A673 (cell line): Measurements from ENCODE around the gene TMEM59L. TPM values are rescaled to one million over a fixed set of nuclear protein-coding genes. Genes with fewer than 3 reads are reported as not detected.

Experiments
- BruUV-seq: library from RNA; stranded (reverse); fragments of 400-500 nt; replicated peaks from 2 replicates; lab custom pipeline; 2021; lab: Mats Ljungman, UMichigan
- CTCF ChIA-PET: fragments of 300-600 bp; sonication (Branson Sonifier 250); formaldehyde crosslinking; loops from one replicate; lab custom pipeline; 2022; ENCODE audit warnings: antibody characterized with exemption; lab: Charles Lee
- POLR2A ChIA-PET: fragments of 300-600 bp; sonication (Branson Sonifier 250); formaldehyde crosslinking; loops from one replicate; lab custom pipeline; 2022; ENCODE audit warnings: antibody characterized with exemption; ENCODE audit not compliant: low non-redundant PET; lab: Charles Lee
- DNase-seq: peaks from one replicate; pipeline ENCODE4 v3.0.0-alpha.2; 2015; ENCODE audit warnings: low spot score
- H3K27ac ChIP-seq: fragments of 200-600 bp; sonication (generic); 2 replicates; pipeline ENCODE4 v1.5.1; 2016; ENCODE audit warnings: mixed run types, low read depth, mild to moderate bottlenecking, mixed read lengths, antibody characterized with exemption, low read length; ENCODE audit not compliant: poor library complexity, severe bottlenecking
- H3K27me3 ChIP-seq: fragments of 200-600 bp; sonication (generic); replicated peaks from 2 replicates; pipeline ENCODE4 v1.6.1; 2017; ENCODE audit warnings: mixed run types, low read depth, mild to moderate bottlenecking, mixed read lengths, antibody characterized with exemption, low read length; ENCODE audit not compliant: insufficient read depth, poor library complexity
- H3K36me3 ChIP-seq: fragments of 200-600 bp; sonication (generic); 2 replicates; pipeline ENCODE4 v1.6.1; 2016; ENCODE audit warnings: mixed run types, mild to moderate bottlenecking, mixed read lengths, antibody characterized with exemption, low read length; ENCODE audit not compliant: insufficient read depth, poor library complexity, severe bottlenecking
- H3K4me1 ChIP-seq: fragments of 200-600 bp; sonication (generic); 2 replicates; pipeline ENCODE4 v1.6.1; 2017; ENCODE audit warnings: mixed run types, mild to moderate bottlenecking, mixed read lengths, antibody characterized with exemption, low read length; ENCODE audit not compliant: insufficient read depth, poor library complexity, severe bottlenecking
- H3K4me3 ChIP-seq: fragments of 200-600 bp; sonication (generic); 2 replicates; pipeline ENCODE4 v1.5.1; 2016; ENCODE audit warnings: low read depth, mixed run types, mild to moderate bottlenecking, mixed read lengths, low read length; ENCODE audit not compliant: poor library complexity, severe bottlenecking
- H3K9me3 ChIP-seq: fragments of 200-600 bp; sonication (generic); 2 replicates; pipeline ENCODE4 v1.6.1; 2016; ENCODE audit warnings: mixed run types, low read depth, mild to moderate bottlenecking, mixed read lengths, antibody characterized with exemption, low read length; ENCODE audit not compliant: poor library complexity, severe bottlenecking
- CTCF ChIP-seq: fragments of 300-800, 200-600 bp; sonication (generic); conservative IDR thresholded peaks from 2 replicates; pipeline ENCODE4 v1.5.1; 2017; ENCODE audit warnings: low read depth, mild to moderate bottlenecking, antibody characterized with exemption, low read length, moderate library complexity, mixed read lengths
- EZH2 ChIP-seq: fragments of 200-600 bp; sonication (generic); IDR thresholded peaks from 2 replicates; pipeline ENCODE4 v1.6.1; 2017; ENCODE audit warnings: borderline replicate concordance, low read depth, mild to moderate bottlenecking, mixed read lengths, antibody characterized with exemption, low read length; ENCODE audit not compliant: poor library complexity, severe bottlenecking
- intact Hi-C: fragments of 100-400 bp; cut with micrococcal nuclease; formaldehyde crosslinking; loops from one replicate; pipeline ENCODE4 v1.10.0; 2022; ENCODE audit not compliant: unreplicated experiment
- total RNA-seq: library from RNA; stranded (reverse); gene quantifications from 2 replicates; pipeline ENCODE4 v1.2.3, GENCODE V29; 2021

TMEM59L gene
- total RNA-seq, 1 experiment from 2014 or later = 9.3 TPM

DNA sequence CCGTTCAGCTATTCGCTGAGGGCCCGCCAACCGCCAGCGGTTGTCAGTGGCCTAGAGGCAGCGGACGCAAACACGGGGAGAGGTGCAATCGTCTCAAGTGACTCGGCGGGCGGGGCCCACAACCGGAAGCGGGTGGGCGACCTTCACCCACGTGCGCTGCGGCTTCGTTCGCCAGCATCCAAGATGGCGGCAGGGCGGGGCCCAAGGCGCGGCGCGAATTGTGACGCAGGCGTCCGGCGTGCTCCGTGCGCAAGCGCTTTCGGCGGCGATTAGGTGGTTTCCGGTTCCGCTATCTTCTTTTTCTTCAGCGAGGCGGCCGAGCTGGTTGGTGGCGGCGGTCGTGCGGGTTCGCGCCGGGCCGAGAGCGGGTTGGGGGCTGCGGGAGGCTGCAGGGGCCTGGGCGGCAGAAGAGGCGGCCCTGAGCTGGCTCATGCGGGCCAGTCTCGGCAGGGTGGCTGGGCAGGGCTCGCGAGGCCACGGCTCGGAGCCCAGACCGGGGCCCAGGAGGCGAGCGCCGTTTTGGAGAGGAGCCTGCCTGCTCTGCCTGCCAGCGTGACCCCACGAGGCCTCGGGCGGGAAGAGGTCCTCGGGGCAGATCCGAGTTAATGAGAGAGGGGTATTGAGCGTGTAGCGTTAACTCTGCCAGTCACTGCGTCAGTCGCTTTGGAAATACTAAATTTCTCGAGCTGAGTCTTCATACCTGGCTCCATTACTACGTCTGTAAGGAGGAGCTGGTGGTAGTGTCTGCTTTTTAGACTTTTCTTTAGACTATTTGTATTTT lies 40.9 kb upstream of the TMEM59L start, which contains the start of gene UBA52:
UBA52 (plus strand) TSS at position 294 of the 781 bp plus-strand sequence. CDS start 1,444 bp downstream, outside the sequence.
- H3K9me3 ChIP-seq = no peaks in the 10 kb centered on the region
- intact Hi-C loops = no loop called here
- no peak for TF ChIP-seq CTCF
- TF ChIP-seq EZH2 = no peak
- DNase-seq = peak; percentile 99
- H3K4me3 ChIP-seq = peak within 1 kb of the TSS; percentile 85
- BruUV-seq = no TSS peak
- H3K4me1 ChIP-seq = peaks cover 13% of the 10 kb centered on the region
- no peaks in the 10 kb centered on the region for H3K27me3 ChIP-seq
- peak within 1 kb of the TSS; percentile 94 for H3K27ac ChIP-seq
- H3K36me3 ChIP-seq = peaks cover 66% of the 10 kb centered on the region
- CTCF ChIA-PET = interaction anchor here (0.7 to 1.9 kb wide), 3 partner anchors 18 to 52 kb away, joined by 3 to 7 read pairs (median 6); partner anchors contain the start of gene REX1BD
- POLR2A ChIA-PET = interaction anchor here (0.6 kb wide), 2 partner anchors 15 to 286 kb away, joined by 3 to 10 read pairs; no protein-coding TSS in a partner anchor

DNA sequence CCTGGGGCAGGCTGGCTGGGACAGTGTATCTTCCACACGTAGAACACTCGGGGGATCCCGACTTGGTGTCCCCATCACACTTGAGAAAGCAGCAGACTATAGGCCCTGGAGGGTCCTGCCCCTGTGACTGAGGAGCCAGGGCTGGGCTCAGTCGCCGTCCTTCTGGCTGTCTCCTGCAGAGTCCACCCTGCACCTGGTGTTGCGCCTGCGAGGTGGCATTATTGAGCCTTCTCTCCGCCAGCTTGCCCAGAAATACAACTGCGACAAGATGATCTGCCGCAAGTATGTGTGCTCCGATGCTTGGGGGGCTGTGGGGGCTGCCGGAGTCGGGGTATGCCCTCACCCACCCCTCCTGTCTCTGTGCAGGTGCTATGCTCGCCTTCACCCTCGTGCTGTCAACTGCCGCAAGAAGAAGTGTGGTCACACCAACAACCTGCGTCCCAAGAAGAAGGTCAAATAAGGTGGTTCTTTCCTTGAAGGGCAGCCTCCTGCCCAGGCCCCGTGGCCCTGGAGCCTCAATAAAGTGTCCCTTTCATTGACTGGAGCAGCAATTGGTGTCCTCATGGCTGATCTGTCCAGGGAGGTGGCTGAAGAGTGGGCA lies 37.9 kb upstream of the TMEM59L start:
- H3K27ac ChIP-seq = no peak overlapping the region
- no peaks in the 10 kb centered on the region for H3K9me3 ChIP-seq
- no TSS peak for BruUV-seq
- intact Hi-C loops = no loop called here
- H3K27me3 ChIP-seq = no peaks in the 10 kb centered on the region
- ChIA-PET POLR2A (no interaction called here), CTCF (no interaction called here)
- DNase-seq = no peak
- no peak overlapping the region for H3K4me3 ChIP-seq
- H3K36me3 ChIP-seq = peaks cover 50% of the 10 kb centered on the region
- H3K4me1 ChIP-seq = peaks cover 13% of the 10 kb centered on the region
- TF ChIP-seq EZH2 = no peak
- TF ChIP-seq CTCF = no peak

GRCh38 chr19:18576383-18576782 lies 36.3 kb upstream of the TMEM59L start:
- intact Hi-C loops = no loop called here
- CTCF ChIA-PET = no interaction called here
- Histone ChIP-seq H3K27ac (no peak overlapping the region), H3K4me1 (peaks cover 13% of the 10 kb centered on the region), H3K9me3 (no peaks in the 10 kb centered on the region), H3K27me3 (no peaks in the 10 kb centered on the region), H3K36me3 (peaks cover 47% of the 10 kb centered on the region), H3K4me3 (no peak overlapping the region)
- no TSS peak for BruUV-seq
- no peak for DNase-seq
- no peak for TF ChIP-seq EZH2
- TF ChIP-seq CTCF = no peak
- POLR2A ChIA-PET = interaction anchor here (0.6 kb wide), 1 partner anchor 139 kb away, joined by 3 read pairs; no protein-coding TSS in a partner anchor
